ENCODE data around the gene SLC29A3. TPM values are rescaled to one million over a fixed set of nuclear protein-coding genes. Genes with fewer than 3 reads are reported as not detected.
"Not testable (repeated sequence)": the region's sequence is repeated elsewhere in the genome, so short reads cannot be mapped to it uniquely, and the experiment has no call there.

The SLC29A3 gene
- total RNA-seq, 2 experiments from 2014 or later = 2.6 to 3.2 TPM

GRCh38 chr10:71353639-71354038, 34.6 kb downstream of the SLC29A3 start:
- ChIA-PET CTCF (no interaction called here), POLR2A (no interaction called here)
- no peak overlapping the region for H3K27ac Mint-ChIP-seq
- DNase-seq = no peak
- no peak overlapping the region for H3K4me3 Mint-ChIP-seq
- H3K36me3 Mint-ChIP-seq (ENCODE audit: low read depth) = no peaks in the 10 kb centered on the region
- no peaks in the 10 kb centered on the region for H3K4me1 Mint-ChIP-seq
- H3K9me3 Mint-ChIP-seq = no peaks in the 10 kb centered on the region
- H3K27me3 Mint-ChIP-seq = no peaks in the 10 kb centered on the region

- DNase-seq = no peak
- Mint-ChIP-seq H3K4me1 (no peaks in the 10 kb centered on the region), H3K4me3 (no peak overlapping the region), H3K36me3 (ENCODE audit: low read depth) (no peaks in the 10 kb centered on the region), H3K27me3 (no peaks in the 10 kb centered on the region), H3K27ac (no peak overlapping the region), H3K9me3 (no peaks in the 10 kb centered on the region)
- ChIA-PET POLR2A (no interaction called here), CTCF (no interaction called here)
Measured at GRCh38 chr10:71354776-71355175, 35.7 kb downstream of the SLC29A3 start.

GRCh38 chr10:71355886-71356285, 36.8 kb downstream of the SLC29A3 start:
- POLR2A ChIA-PET = no interaction called here

GRCh38 chr10:71357792-71358265, 38.8 kb downstream of the SLC29A3 start:
- CTCF ChIA-PET = no interaction called here
- H3K4me3 Mint-ChIP-seq = no peak overlapping the region
- no peaks in the 10 kb centered on the region for H3K4me1 Mint-ChIP-seq
- no peak for DNase-seq
- POLR2A ChIA-PET = no interaction called here
- H3K27me3 Mint-ChIP-seq = no peaks in the 10 kb centered on the region
- no peaks in the 10 kb centered on the region for H3K36me3 Mint-ChIP-seq (ENCODE audit: low read depth)
- H3K9me3 Mint-ChIP-seq = no peaks in the 10 kb centered on the region
- no peak overlapping the region for H3K27ac Mint-ChIP-seq

More at GRCh38 chr10:71355886-71356285, 36.8 kb downstream of the SLC29A3 start:
- Mint-ChIP-seq H3K9me3 (no peaks in the 10 kb centered on the region), H3K27ac (no peak overlapping the region), H3K4me3 (no peak overlapping the region), H3K36me3 (ENCODE audit: low read depth) (no peaks in the 10 kb centered on the region), H3K27me3 (no peaks in the 10 kb centered on the region), H3K4me1 (no peaks in the 10 kb centered on the region)
- no peak for DNase-seq
- CTCF ChIA-PET = no interaction called here

GRCh38 chr10:71358277-71358676, 39.2 kb downstream of the SLC29A3 start:
- no peak for DNase-seq
- Mint-ChIP-seq H3K36me3 (ENCODE audit: low read depth) (no peaks in the 10 kb centered on the region), H3K27ac (no peak overlapping the region), H3K4me1 (no peaks in the 10 kb centered on the region), H3K4me3 (no peak overlapping the region), H3K27me3 (no peaks in the 10 kb centered on the region), H3K9me3 (no peaks in the 10 kb centered on the region)
- CTCF ChIA-PET = interaction anchor here (1.3 kb wide), 1 partner anchor 41 kb away, joined by 4 read pairs; no protein-coding TSS in a partner anchor
- POLR2A ChIA-PET = no interaction called here

- CTCF ChIA-PET = interaction anchor here (1.0 to 1.3 kb wide), 2 partner anchors 12 to 42 kb away, joined by 3 to 4 read pairs; no protein-coding TSS in a partner anchor
- not testable (repeated sequence) for H3K36me3 Mint-ChIP-seq (ENCODE audit: low read depth); H3K4me3 Mint-ChIP-seq; DNase-seq; H3K27ac Mint-ChIP-seq; H3K9me3 Mint-ChIP-seq; H3K4me1 Mint-ChIP-seq; H3K27me3 Mint-ChIP-seq
- POLR2A ChIA-PET = interaction anchor here (1.1 kb wide), 1 partner anchor 18 kb away, joined by 4 read pairs; no protein-coding TSS in a partner anchor
Measured at GRCh38 chr10:71358906-71359305, 39.8 kb downstream of the SLC29A3 start.

- Mint-ChIP-seq H3K36me3 (ENCODE audit: low read depth) (no peaks in the 10 kb centered on the region), H3K27ac (no peak overlapping the region), H3K4me3 (no peak overlapping the region), H3K4me1 (peaks cover 4% of the 10 kb centered on the region), H3K27me3 (no peaks in the 10 kb centered on the region), H3K9me3 (no peaks in the 10 kb centered on the region)
- no peak for DNase-seq
- POLR2A ChIA-PET = interaction anchor here (1.1 kb wide), 1 partner anchor 18 kb away, joined by 4 read pairs; no protein-coding TSS in a partner anchor
- CTCF ChIA-PET = interaction anchor here (1.0 to 1.3 kb wide), 3 partner anchors 11 to 211 kb away, joined by 3 to 5 read pairs (median 4); no protein-coding TSS in a partner anchor
Measured at GRCh38 chr10:71359364-71360046, 40.4 kb downstream of the SLC29A3 start.

GRCh38 chr10:71360735-71361134, 41.7 kb downstream of the SLC29A3 start:
- Mint-ChIP-seq H3K36me3 (ENCODE audit: low read depth) (no peaks in the 10 kb centered on the region), H3K9me3 (no peaks in the 10 kb centered on the region), H3K27ac (no peak overlapping the region), H3K4me3 (no peak overlapping the region), H3K4me1 (peaks cover 10% of the 10 kb centered on the region), H3K27me3 (no peaks in the 10 kb centered on the region)
- ChIA-PET CTCF (no interaction called here), POLR2A (no interaction called here)
- no peak for DNase-seq

- Mint-ChIP-seq H3K4me1 (peaks cover 10% of the 10 kb centered on the region), H3K27me3 (no peaks in the 10 kb centered on the region), H3K36me3 (ENCODE audit: low read depth) (no peaks in the 10 kb centered on the region), H3K9me3 (no peaks in the 10 kb centered on the region), H3K27ac (no peak overlapping the region), H3K4me3 (no peak overlapping the region)
- DNase-seq = no peak
- POLR2A ChIA-PET = no interaction called here
- CTCF ChIA-PET = interaction anchor here (0.5 kb wide), 1 partner anchor 62 kb away, joined by 4 read pairs; no protein-coding TSS in a partner anchor
Measured at GRCh38 chr10:71361581-71361980, 42.5 kb downstream of the SLC29A3 start.

GRCh38 chr10:71362141-71362540, 43.1 kb downstream of the SLC29A3 start:
- POLR2A ChIA-PET = no interaction called here
- no peaks in the 10 kb centered on the region for H3K9me3 Mint-ChIP-seq

GRCh38 chr10:71363936-71364335, 44.9 kb downstream of the SLC29A3 start:
- Mint-ChIP-seq H3K4me3 (no peak overlapping the region), H3K36me3 (ENCODE audit: low read depth) (no peaks in the 10 kb centered on the region), H3K9me3 (no peaks in the 10 kb centered on the region), H3K4me1 (peaks cover 10% of the 10 kb centered on the region), H3K27ac (no peak overlapping the region), H3K27me3 (no peaks in the 10 kb centered on the region)
- DNase-seq = no peak
- ChIA-PET POLR2A (interaction anchor here (1.0 kb wide), 1 partner anchor 13 kb away, joined by 3 read pairs; no protein-coding TSS in a partner anchor), CTCF (no interaction called here)

More at GRCh38 chr10:71362141-71362540, 43.1 kb downstream of the SLC29A3 start:
- Mint-ChIP-seq H3K4me1 (peaks cover 10% of the 10 kb centered on the region), H3K4me3 (no peak overlapping the region), H3K27me3 (no peaks in the 10 kb centered on the region), H3K36me3 (ENCODE audit: low read depth) (no peaks in the 10 kb centered on the region), H3K27ac (no peak overlapping the region)
- CTCF ChIA-PET = interaction anchor here (0.5 kb wide), 1 partner anchor 63 kb away, joined by 4 read pairs; no protein-coding TSS in a partner anchor
- DNase-seq = no peak

- no peak overlapping the region for H3K4me3 Mint-ChIP-seq
- H3K36me3 Mint-ChIP-seq (ENCODE audit: low read depth) = no peaks in the 10 kb centered on the region
- ChIA-PET POLR2A (no interaction called here), CTCF (no interaction called here)
- no peaks in the 10 kb centered on the region for H3K9me3 Mint-ChIP-seq
- H3K27me3 Mint-ChIP-seq = no peaks in the 10 kb centered on the region
- H3K4me1 Mint-ChIP-seq = peaks cover 10% of the 10 kb centered on the region
- no peak overlapping the region for H3K27ac Mint-ChIP-seq
- no peak for DNase-seq
Measured at GRCh38 chr10:71365366-71365765, 46.3 kb downstream of the SLC29A3 start.

- Mint-ChIP-seq H3K27me3 (peaks cover 3% of the 10 kb centered on the region), H3K27ac (no peak overlapping the region), H3K9me3 (no peaks in the 10 kb centered on the region), H3K36me3 (ENCODE audit: low read depth) (no peaks in the 10 kb centered on the region), H3K4me1 (peaks cover 10% of the 10 kb centered on the region), H3K4me3 (no peak overlapping the region)
- POLR2A ChIA-PET = no interaction called here
- no peak for DNase-seq
- CTCF ChIA-PET = interaction anchor here (1.0 kb wide), 1 partner anchor 10 kb away, joined by 3 read pairs; no protein-coding TSS in a partner anchor
Measured at GRCh38 chr10:71366690-71367089, 47.6 kb downstream of the SLC29A3 start.

- ChIA-PET CTCF (interaction anchor here (0.7 to 1.0 kb wide), 2 partner anchors 10 to 344 kb away, joined by 3 read pairs; no protein-coding TSS in a partner anchor), POLR2A (no interaction called here)
- Mint-ChIP-seq H3K27ac (no peak overlapping the region), H3K4me1 (peaks cover 10% of the 10 kb centered on the region), H3K36me3 (ENCODE audit: low read depth) (no peaks in the 10 kb centered on the region), H3K27me3 (peaks cover 3% of the 10 kb centered on the region), H3K4me3 (no peak overlapping the region), H3K9me3 (no peaks in the 10 kb centered on the region)
- no peak for DNase-seq
Measured at GRCh38 chr10:71367271-71367670, 48.2 kb downstream of the SLC29A3 start.
